ENCODE measurements around the gene FIG4. TPM values are rescaled to one million over a fixed set of nuclear protein-coding genes. Genes with fewer than 3 reads are reported as not detected.
"Not testable (repeated sequence)": the region's sequence is repeated elsewhere in the genome, so short reads cannot be mapped to it uniquely, and the experiment has no call there.

Gene FIG4
- total RNA-seq, 4 donors from 2014 or later = 12.5 to 23.0 (median 19.3) TPM

DNA sequence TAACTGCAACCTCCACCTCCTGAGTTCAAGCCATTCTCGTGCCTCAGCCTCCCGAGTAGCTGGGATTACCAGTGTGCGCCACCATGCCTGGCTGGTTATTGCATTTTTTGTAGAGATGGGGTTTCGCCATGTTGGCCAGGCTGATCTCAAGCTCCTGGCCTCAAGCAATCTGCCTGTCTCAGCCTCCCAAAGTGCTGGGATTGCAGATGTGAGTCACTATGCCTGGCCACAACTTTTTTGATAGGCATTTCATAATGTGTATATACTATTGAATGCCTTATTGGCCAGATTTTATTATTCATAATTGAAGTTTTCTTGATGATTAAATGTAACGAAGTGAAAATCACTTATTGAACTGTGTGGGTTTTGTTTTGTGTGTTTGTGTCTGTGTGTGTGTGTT, 27.9 kb downstream of the FIG4 start:
- peaks cover 0 to 47% of the 10 kb centered on the region in 2 donors for H3K36me3 ChIP-seq
- H3K4me3 ChIP-seq = no peak overlapping the region
- H3K9me3 ChIP-seq = no peaks in the 10 kb centered on the region
- WGBS, 2 donors (ENCODE audit: low coverage in 1 of 2) = 100% methylated on average over 4 to 5 of the region's 5 CpGs
- H3K27ac ChIP-seq = no peak overlapping the region
- peaks cover 0 to 11% (median 0%) of the 10 kb centered on the region in 3 donors for H3K4me1 ChIP-seq
- H3K27me3 ChIP-seq = no peaks in the 10 kb centered on the region
- no peak for ATAC-seq
- TF ChIP-seq EP300 (IDR thresholded peaks at IDR 0.05) = no peak
- no peak for TF ChIP-seq POLR2A (IDR thresholded peaks at IDR 0.05)
- TF ChIP-seq POLR2AphosphoS5 (IDR thresholded peaks at IDR 0.05) = no peak
- TF ChIP-seq, protein P1, sequence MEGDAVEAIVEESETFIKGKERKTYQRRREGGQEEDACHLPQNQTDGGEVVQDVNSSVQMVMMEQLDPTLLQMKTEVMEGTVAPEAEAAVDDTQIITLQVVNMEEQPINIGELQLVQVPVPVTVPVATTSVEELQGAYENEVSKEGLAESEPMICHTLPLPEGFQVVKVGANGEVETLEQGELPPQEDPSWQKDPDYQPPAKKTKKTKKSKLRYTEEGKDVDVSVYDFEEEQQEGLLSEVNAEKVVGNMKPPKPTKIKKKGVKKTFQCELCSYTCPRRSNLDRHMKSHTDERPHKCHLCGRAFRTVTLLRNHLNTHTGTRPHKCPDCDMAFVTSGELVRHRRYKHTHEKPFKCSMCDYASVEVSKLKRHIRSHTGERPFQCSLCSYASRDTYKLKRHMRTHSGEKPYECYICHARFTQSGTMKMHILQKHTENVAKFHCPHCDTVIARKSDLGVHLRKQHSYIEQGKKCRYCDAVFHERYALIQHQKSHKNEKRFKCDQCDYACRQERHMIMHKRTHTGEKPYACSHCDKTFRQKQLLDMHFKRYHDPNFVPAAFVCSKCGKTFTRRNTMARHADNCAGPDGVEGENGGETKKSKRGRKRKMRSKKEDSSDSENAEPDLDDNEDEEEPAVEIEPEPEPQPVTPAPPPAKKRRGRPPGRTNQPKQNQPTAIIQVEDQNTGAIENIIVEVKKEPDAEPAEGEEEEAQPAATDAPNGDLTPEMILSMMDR (IDR thresholded peaks at IDR 0.05) = no peak

DNA sequence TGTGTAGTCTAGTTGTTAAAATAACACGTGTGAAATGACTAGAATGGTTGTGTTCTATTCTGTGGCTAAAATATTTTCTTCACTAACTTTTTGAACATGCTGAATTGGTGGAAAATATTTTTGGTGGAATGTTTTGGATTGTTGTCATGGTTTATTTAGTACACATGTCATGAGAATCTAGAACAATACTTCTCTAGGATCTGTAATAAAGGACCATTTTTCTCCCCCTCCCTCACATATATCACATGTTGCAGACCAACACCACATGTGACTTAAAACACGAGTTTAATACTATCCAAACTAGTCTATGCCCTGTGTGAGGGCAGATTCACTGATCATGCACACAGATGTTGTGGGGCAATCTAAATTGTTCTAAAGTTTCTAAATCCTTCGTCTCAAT, 29.2 kb downstream of the FIG4 start:
- Histone ChIP-seq H3K9me3 (no peaks in the 10 kb centered on the region), H3K27ac (no peak overlapping the region), H3K36me3 (peaks cover 0 to 49% of the 10 kb centered on the region in 2 donors), H3K4me1 (peaks cover 0 to 11% (median 0%) of the 10 kb centered on the region in 3 donors), H3K4me3 (no peak overlapping the region), H3K27me3 (no peaks in the 10 kb centered on the region)
- TF ChIP-seq, protein P1 (IDR thresholded peaks at IDR 0.05) = no peak
- TF ChIP-seq POLR2A (IDR thresholded peaks at IDR 0.05) = no peak
- WGBS, 2 donors (ENCODE audit: low coverage in 1 of 2) = 69 to 71% methylated on average over 2 to 3 of the region's 3 CpGs
- no peak for ATAC-seq

DNA sequence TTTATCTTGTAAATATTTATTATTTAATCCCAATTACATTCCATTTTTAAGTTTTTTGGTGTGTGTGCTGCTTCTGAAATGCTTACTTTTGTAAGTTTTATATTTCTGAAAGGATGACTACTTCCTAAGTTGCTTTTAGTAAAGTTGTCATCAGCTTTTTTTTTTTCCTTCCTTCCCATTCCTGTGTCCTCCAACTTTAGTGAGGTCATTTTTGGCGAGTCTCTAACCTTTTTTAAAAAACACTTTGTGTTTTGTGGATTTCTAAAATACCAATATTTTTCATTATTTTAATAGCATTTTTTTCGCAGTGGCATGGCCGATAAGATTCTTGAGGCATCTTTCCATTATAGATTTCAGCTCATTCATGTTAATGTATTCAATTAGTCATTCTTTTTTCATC, 30.9 kb downstream of the FIG4 start:
- peaks cover 0 to 11% (median 0%) of the 10 kb centered on the region in 3 donors for H3K4me1 ChIP-seq
- no peaks in the 10 kb centered on the region for H3K27me3 ChIP-seq
- H3K27ac ChIP-seq = no peak overlapping the region
- H3K36me3 ChIP-seq = peaks cover 0 to 35% of the 10 kb centered on the region in 2 donors
- 79 to 92% methylated on average over 2 to 3 of the region's 3 CpGs for WGBS, 2 donors (ENCODE audit: low coverage in 1 of 2)
- TF ChIP-seq EP300 (IDR thresholded peaks at IDR 0.05) = no peak
- no peak for TF ChIP-seq POLR2AphosphoS5 (IDR thresholded peaks at IDR 0.05)
- TF ChIP-seq, protein P1 (IDR thresholded peaks at IDR 0.05) = no peak
- TF ChIP-seq POLR2A (IDR thresholded peaks at IDR 0.05) = no peak
- no peak for ATAC-seq
- no peak overlapping the region for H3K4me3 ChIP-seq
- H3K9me3 ChIP-seq = no peaks in the 10 kb centered on the region

DNA sequence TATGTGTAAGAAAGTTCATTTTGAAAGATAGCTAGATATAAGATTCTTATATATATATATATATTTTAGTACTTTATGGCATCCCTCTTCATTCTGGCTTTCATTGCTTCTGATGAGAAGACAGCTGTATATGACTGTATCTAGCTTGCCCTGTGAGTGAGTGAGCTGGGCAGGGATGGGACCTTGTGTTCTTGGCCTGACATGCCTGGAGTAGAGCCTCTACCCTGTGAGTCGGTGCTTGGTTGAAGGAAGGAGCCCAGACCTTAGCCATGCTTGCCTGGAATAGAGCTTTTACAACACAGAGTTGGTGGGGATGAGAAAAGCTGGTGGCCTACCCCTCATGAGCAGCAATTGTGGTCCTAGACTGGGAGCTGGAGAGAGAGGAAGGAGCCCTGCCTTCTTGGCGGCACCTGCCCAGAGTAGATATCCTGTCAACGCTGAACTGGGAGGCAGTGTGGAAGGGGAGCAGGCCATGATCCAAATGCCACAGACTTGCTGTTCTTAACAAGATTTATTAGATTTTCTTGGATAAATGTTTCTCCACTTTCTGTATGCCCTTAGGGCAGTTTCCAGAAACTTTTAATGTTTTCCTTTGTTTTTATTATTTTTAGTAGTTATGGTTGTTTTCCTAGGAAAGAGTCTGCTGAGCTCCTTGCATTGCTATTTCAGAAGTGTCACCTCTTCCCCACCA, 31.6 kb downstream of the FIG4 start:
- no peak overlapping the region for H3K4me3 ChIP-seq
- H3K9me3 ChIP-seq = no peaks in the 10 kb centered on the region
- peaks cover 0 to 11% (median 0%) of the 10 kb centered on the region in 3 donors for H3K4me1 ChIP-seq
- ATAC-seq = no peak
- no peak overlapping the region for H3K27ac ChIP-seq
- H3K27me3 ChIP-seq = no peaks in the 10 kb centered on the region
- TF ChIP-seq, protein P1 (IDR thresholded peaks at IDR 0.05) = no peak
- no peak for TF ChIP-seq POLR2A (IDR thresholded peaks at IDR 0.05)
- TF ChIP-seq EP300 (IDR thresholded peaks at IDR 0.05) = no peak
- TF ChIP-seq POLR2AphosphoS5 (IDR thresholded peaks at IDR 0.05) = no peak
- 88 to 94% methylated on average over 2 of the region's 3 CpGs for WGBS, 2 donors (ENCODE audit: low coverage in 1 of 2)
- peaks cover 0 to 28% of the 10 kb centered on the region in 2 donors for H3K36me3 ChIP-seq

DNA sequence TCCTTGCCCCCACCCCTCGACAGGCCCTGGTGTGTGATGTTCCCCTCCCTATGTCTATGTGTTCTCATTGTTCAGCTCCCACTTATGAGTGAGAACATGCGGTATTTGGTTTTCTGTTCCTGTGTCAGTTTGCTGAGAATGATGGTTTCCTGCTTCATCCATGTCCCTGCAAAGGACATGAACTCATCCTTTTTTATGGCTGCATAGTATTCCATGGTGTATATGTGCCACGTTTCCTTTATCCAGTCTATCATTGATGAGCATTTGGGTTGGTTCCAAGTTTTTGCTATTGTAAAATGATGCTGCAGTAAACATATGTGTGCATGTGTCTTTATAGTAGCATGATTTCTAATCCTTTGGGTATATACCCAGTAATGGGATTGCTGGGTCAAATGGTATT, 34.2 kb downstream of the FIG4 start:
- Histone ChIP-seq H3K4me1 (peaks cover 0 to 11% (median 0%) of the 10 kb centered on the region in 3 donors), H3K36me3 (peaks cover 0 to 13% of the 10 kb centered on the region in 2 donors)
- not testable (repeated sequence) for H3K4me3 ChIP-seq, H3K27me3 ChIP-seq, ATAC-seq, H3K27ac ChIP-seq, H3K9me3 ChIP-seq
- 90 to 91% methylated on average over 2 to 3 of the region's 3 CpGs for WGBS, 2 donors (ENCODE audit: low coverage in 1 of 2)

All from gastroesophageal sphincter (tissue), 4 donors.